ENCODE data around the gene LIMK1.
A peak's percentile ranks its signal among the peaks of the same experiment; 100 is the strongest.
"Not testable (repeated sequence)": the region's sequence is repeated elsewhere in the genome, so short reads cannot be mapped to it uniquely, and the experiment has no call there.

The LIMK1 gene

GRCh38 chr7:74083117-74083876, at the start of gene LIMK1:
Gene LIMK1, plus strand, starts transcription at chr7:74083804. Its CDS starts 187 bp downstream, at chr7:74083991.
- FAIRE-seq (no peak), DNase-seq (ENCODE audit: low spot score) (peak; percentile 95)

DNA sequence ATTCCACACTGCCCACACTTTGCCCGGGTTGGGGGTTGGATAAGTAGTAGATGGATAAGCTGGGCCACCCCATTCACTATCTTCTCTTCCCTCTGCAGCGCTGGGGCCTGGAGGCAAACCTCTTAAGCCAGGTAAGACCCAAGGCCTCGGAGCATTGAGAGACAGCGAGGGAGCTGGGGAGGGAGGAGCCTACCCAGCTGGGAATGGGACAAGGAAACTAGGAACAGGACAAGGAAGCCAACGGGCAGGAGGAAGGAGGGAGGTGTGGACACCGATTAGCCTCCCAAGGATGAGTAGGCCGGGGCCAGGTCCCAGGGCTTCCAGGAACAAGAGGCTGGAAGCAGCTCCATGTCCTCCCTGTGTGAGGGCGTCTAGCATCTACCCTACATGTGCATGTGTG, 46.0 kb upstream of the LIMK1 start:
- FAIRE-seq: no peak
- no peak for DNase-seq (ENCODE audit: low spot score)

DNA sequence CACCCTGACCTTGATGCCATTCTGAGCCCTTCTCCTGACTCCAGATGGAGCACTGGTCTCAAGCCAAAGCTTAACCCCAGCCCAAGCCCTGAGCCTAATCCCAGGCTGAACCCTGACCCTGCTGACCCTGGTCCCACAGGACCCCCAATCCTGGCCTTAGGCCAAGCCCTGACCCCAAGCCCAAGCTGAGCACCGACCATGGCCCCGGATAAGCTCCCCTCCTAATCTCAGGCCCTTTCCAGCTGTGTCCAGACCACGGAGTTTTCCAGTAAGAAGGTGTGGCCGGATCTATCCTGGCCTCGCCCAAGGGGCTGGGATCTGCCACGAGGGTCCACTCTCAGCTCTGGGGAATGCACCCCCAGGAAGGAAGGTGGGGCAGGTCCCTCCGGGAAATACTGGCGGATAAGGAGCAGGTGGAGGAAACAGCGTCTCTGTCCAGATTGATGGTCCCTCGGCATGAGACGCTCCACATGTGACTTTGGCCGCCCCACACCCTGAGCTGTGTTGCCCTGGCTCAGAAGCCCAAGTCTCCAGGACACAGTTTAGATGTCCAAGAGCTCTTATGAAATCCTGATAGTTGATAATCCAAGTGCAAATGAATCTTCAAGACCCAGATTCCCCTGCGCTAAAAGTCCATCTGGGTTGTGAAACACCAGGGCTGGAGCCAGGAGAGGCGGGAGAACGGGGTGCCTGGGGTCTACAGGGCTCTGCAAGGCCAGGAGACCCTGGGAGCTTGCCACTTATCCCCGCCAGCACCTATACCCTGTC, 45.2 kb upstream of the LIMK1 start:
- no peak for FAIRE-seq
- no peak for DNase-seq (ENCODE audit: low spot score)

DNA sequence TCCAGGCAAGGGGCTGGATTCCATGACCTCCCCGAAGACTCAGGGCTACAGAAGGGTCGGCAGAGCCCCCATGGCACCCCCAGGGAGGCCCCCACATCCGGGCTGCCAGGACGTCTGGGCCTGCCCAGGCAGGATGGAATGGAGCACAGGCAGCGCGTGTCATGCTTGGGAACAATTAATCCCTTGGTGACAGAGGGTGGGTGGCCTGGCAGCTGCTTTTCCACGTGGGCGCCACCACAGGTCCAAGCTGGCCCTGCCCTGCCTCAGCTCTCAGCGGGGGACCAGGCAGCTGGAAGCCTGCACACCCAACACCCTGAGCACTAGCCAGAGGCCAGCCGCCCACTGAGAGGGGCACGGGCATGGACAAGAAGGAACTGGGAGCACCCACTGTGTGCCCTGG, 44.3 kb upstream of the LIMK1 start:
- FAIRE-seq (no peak), DNase-seq (ENCODE audit: low spot score) (no peak)

DNA sequence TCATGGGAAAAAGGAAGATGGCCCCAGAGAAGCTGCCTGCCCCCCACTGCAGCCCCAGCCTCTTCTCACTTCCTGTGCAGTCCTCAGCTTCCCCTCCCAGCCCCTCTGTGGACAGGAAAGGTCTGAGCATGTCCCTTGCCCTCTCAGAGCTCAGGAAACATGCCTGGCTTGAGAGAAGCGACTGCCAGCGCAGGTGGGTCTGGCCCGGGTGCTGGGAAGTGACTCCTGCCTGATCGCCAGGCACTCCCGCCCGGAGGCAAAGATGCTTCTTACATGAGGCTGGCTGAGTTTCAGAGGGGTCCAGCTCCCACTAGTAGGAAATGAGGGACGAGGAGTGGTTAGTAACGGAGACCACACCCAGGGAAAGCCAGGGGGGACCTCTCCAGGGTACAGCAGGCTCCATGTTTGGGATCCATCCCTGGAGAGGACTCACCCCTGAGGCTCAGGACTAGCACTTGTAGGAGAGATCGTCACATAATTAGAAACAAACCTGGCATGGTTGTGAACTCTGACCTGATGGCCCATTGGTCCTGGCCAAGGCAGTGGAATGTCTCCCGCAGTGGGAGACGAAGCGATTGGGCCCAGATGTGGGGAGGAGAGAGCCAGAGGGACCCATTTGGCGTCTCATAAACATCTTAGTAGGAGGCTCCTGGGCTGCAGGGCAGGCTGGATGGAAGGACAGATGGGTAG, 43.4 kb upstream of the LIMK1 start:
- DNase-seq (ENCODE audit: low spot score) (no peak), FAIRE-seq (no peak)

GRCh38 chr7:74040791-74041520, 42.6 kb upstream of the LIMK1 start:
- DNase-seq (ENCODE audit: low spot score) (no peak), FAIRE-seq (no peak)

GRCh38 chr7:74042746-74043522, 40.7 kb upstream of the LIMK1 start:
- no peak for DNase-seq (ENCODE audit: low spot score)
- FAIRE-seq: no peak

DNA sequence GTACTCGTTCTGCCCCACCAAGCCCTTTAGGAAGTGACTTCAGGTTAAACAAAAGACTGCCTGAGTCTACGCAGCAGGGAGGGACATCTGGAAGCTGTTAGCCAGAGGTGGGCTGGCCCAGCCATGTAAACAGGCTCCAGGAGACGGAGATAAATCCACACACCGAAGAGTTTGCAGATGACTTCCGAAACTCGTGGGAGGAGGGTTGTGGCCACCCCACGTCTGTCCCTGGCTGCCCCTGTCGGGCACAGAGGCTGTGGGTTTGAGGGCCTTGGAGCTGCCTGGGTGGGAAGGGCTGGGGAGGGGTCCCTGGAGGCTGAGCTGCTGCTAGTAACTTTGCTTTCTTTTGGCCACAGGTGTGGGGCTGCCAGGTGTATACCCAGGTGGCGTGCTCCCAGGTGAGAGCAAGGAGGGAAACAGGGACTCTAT, 40.1 kb upstream of the LIMK1 start:
- DNase-seq (ENCODE audit: low spot score): no peak
- FAIRE-seq: no peak

DNA sequence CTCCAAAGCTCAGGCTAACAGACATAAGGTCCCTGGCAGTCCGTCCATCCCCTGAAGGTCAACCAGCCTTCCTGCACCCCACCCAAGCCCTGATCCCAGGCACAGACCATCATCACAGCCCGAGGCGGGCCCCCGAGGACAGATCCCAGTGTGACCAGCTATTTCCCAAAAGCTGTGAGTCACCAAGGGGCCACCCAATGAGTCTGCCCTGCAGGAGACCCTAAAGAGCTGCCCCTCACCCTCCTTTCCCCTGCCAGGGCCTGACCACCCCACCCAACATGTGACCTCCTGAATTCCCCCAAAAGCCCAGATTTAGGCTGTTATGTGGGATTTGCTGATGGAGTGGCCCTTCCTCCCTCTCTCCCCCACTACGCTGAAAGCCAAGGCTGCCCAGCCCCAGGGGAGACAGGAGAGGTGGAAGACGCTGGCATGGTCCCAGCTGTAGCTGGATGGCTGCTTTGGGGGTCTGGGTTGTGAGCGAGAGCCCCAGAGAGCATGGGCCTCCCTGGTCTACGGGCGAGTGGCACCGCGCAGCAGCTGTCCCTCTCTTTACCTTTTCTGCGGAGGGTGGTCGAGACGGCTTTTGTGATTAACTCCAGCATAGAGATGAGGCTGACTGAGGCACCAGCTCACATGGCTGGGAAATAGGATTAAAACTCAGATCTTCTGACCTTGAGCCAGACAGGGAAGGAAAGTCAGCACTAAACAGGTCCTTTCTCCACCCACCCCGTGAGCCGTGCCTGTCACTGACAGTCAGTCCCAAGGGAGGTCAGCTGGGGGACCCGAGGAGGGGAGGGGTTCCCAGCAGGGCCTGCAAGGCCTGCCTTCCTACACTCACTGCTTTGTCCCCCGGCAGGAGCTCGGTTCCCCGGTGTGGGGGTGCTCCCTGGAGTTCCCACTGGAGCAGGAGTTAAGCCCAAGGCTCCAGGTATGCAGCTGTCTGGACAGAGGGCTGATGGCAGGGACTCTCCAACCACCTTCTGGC, 38.9 kb upstream of the LIMK1 start:
- no peak for FAIRE-seq
- DNase-seq (ENCODE audit: low spot score): no peak

GRCh38 chr7:74046581-74046980, 37.0 kb upstream of the LIMK1 start:
- FAIRE-seq; DNase-seq (ENCODE audit: low spot score): not testable (repeated sequence)

DNA sequence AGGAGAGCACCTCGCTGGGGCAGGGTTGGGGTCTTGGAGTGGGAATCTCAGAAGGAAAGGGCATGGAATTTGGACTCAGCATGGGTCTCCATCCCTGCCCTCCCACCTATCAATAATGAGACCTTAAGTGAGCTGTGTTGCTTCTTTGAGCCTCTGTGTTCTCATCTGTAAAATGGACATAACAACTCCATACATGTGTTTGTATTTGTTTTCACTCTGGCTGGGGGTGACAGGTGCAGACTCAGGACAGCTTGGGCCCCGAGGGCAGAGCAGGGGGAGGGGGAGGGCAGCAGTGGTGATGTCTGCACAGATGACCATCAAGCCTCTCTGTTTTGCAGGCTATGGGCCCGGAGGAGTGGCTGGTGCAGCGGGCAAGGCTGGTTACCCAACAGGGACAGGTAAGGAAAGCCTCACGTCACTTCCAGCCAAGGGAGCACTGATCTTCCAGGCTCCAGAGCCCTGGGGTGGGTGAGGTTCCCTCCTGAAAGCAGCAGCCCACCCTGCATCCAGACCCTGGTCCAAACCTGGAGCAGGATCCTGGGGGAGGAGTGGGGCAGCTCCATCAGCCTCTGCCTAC, 35.7 kb upstream of the LIMK1 start:
- DNase-seq (ENCODE audit: low spot score) (no peak), FAIRE-seq (no peak)

GRCh38 chr7:74048999-74049599, 34.5 kb upstream of the LIMK1 start:
- peak; percentile 56 for FAIRE-seq
- no peak for DNase-seq (ENCODE audit: low spot score)

DNA sequence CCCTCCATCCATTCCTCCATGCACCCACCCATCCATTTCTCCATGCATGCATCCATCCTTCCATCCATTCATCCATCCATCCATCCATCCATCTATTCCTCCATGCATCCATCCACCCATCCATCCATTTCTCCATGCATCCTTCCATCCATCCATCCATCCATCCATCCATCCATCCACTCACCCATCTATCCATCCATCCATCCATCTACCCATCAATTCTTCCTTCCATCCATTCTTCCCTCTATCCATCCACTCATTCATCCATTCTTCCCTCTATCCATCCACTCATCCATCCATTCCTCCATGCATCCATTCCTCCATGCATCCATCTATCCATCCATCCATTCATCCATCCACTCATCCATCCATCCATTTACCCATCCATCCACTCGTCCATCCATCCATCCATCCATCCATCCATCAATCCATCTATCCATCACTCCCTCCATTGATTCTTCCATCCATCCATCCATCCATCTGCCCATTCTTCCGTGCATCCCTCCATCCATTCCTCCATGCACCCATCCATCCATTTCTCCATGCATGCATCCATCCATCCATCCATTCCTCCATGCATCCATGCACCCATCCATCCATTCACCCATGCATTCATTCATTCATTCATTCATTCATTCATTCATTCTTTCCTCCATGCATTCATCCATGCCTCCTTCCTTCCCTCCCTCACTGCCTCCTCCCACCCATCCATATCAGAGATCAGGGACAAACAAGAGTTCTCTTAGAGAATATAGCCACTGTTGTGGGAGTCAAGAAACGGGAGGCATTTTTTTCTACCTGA, 33.4 kb upstream of the LIMK1 start:
- FAIRE-seq: peak; percentile 90
- no peak for DNase-seq (ENCODE audit: low spot score)

GRCh38 chr7:74051193-74051592, 32.4 kb upstream of the LIMK1 start:
- no peak for DNase-seq (ENCODE audit: low spot score)
- no peak for FAIRE-seq

DNA sequence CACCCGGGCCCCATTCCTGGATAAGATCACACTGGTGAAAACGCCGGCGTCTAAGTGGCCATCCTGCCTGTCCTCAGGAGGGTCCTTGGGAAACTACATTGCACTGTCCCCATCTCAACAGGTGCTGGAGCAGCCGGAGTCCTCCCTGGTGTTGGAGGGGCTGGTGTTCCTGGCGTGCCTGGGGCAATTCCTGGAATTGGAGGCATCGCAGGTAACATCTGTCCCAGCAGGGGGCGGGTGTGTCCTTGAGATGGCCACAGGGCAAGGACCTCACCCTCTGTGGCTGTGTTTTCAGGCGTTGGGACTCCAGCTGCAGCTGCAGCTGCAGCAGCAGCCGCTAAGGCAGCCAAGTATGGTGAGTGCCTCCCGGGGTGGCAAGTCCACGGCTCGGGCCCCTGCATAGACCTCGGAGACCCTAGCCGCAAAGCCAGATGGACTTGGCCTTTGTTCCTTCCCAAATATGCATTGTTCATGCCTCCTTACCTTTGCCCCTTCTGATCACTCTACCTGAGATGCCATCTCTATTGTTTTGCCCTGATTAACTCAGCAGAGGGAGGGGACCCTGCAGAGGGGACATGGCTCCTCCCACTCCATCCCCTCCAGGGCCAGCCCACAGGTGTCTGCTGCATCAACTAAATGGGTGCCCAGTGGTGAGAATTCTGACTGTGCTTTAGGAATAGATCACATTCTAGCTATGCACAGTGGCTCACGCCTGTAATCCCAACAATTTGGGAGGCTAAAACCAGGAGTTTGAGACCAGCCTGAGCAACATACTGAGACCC, 31.8 kb upstream of the LIMK1 start:
- FAIRE-seq: peak; percentile 5

DNA sequence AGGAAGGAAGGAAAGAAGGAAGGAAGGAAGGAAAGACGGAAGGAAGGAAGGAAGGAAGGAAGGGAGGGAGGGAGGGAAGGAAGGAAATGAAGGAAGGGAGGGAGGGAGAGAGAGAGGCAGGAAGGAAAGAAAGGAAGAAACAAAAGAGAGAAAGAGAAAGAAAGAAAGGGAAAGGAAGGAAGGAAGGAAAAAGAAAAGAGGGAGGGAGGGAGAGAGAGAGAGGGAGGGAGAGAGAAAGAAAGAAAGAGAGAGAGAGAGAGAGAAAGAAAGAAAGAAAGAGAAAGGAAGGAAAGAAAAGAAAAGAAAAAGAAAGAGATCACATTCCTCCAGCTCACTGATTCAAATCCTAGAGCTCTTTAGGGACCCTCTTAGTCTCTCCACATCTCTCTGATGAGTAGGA, 31.0 kb upstream of the LIMK1 start:
- no peak for FAIRE-seq
- DNase-seq (ENCODE audit: low spot score): no peak

More for the DNA sequence above, 31.8 kb upstream of the LIMK1 start:
- peak; percentile 61 for DNase-seq (ENCODE audit: low spot score)

DNA sequence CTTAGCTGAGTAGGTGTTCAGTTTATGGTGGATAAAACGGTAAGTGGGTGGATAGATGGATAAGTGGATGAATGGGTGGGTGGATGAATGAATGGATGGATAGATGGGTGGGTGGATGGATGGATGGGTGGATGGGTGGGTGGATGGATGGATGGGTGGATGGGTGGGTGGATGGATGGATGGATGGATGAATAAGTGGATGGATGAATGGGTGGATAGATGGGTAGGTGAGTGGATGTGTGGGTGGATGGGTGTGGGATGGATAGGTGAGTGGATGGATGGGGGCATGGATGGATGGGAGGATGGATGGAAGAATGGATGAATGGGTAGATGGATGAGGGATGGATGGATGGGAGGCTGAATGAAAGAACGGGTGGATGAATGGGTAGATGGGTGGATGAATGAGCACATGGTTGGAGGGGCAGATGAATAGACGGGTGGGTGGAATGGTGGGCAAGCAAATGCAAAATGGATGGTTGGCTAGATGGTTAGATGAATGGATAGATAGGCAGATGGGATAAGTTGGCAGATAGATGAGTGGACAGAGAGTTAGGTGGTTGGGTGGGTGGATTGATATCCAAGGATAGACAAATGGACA, 29.9 kb upstream of the LIMK1 start:
- no peak for FAIRE-seq
- DNase-seq (ENCODE audit: low spot score): no peak
